Activated CD4-positive, alpha-beta T cell treated with anti-CD3 and anti-CD28 coated beads, Interleukin-2, amount 50 U/mL, for 1 hour (primary cell): ENCODE measurements around the gene NAPSA.
A peak's percentile ranks its signal among the peaks of the same experiment; 100 is the strongest.
"Not testable (repeated sequence)": the region's sequence is repeated elsewhere in the genome, so short reads cannot be mapped to it uniquely, and the experiment has no call there.

Experiments used
- DNase-seq: peaks from one replicate; pipeline ENCODE4 v3.0.0-alpha.2; 2020

NAPSA gene

DNA sequence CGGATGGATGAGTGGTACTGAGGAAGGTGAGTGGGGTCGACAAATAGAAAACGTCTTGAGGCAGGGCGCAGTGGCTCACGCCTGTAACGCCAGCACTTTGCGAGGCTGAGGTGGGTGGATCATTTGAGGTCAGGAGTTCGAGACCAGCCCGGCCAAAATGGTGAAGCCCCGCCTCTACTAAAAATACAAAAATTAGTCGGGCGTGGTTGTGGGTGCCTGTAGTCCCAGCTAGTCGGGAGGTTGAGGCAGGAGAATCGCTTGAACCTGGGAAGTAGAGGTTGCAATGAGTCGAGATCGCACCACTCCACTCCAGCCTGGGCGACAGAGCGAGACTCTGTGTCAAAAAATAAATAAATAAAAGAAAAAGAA is 35.5 kb downstream of the NAPSA start:
- not testable (repeated sequence) for DNase-seq

DNA sequence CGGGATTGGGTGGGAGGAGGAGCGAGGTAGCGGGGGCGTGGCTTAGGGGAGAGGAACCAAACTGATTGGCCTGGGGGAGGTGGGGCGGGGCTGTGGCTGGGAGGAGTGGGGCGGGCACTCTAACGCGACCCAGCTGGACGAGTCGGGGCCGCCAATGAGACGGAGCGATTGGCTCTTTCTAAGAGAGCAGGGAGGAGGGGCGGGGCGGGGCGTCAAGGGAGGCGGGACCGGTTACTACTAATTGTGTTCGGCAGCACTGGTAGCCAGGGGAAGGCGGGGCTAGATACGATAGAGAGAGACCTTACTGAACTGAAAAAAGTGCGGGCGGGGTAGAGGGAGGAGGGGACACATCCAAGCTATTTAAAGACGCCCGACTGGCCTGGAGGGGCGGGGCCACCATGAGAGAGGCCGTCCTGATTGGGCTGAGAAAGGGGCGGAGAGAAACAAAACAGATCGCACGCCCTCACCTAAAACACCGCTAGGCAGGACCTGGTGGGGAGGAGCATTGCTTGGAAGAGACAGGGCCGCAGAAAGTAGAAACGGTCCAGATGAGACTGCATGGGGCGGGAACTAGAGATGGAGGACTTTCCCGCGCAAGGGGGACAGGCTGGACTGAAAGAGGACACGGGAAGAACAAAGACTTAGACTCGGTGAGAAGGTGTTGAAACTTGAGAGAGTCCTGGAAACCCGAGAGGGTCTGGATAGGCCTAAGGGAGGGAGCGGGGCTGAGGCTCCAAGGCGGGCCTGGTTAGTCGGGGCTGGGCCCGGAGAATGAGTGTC is 36.1 kb downstream of the NAPSA start, which contains the start of gene KCNC3:
Gene KCNC3 (minus strand): TSS at position 232 of the 780 bp plus-strand sequence. CDS start 295 bp downstream, outside the sequence.
- DNase-seq = peak; percentile 94

DNA sequence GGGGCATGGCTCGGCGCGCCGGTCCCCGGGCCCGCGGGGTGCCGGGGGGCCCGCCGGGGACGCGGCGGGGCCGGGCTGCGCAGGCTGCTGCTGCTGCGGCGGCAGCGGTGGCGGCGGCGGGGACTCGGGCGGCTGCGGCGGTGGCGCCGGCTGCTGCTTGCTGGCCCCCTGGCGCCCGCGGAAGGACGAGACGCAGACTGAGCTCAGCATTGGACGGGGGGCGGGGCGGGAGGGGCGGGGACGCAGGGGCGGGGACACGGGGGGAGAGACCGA is 36.6 kb downstream of the NAPSA start:
- no peak for DNase-seq

DNA sequence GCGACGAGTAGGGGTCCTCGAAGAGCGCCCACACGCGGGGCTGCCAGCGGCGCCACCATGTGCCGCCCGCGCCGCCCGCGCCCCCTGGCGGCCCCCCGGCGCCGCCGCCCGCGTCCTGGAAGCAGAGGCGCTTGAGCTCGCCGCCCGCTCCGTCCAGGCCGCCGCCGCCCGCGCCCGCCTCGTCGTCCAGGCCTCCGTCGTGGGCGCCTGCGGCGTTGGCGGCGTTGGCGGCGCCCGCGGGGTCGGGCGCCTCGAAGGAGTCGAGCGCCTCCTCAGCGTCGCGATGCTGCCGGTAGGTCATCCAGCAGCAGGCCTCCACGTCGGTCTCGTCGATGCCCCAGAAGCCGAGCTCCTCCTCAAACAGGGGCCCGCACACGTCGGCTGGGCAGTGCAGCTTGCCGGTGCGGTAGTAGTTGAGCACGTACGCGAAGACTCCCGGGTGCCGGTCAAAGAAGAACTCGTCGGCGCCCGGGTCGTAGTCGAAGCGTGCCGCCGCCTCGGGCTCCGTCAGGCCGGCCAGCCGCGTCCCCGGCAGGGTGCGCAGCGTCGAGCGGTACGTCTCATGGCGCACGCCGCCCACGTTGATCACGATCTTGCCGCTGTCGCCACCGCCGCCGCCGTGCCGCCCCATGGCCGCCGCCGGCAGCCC is 37.1 kb downstream of the NAPSA start:
- DNase-seq = no peak

DNA sequence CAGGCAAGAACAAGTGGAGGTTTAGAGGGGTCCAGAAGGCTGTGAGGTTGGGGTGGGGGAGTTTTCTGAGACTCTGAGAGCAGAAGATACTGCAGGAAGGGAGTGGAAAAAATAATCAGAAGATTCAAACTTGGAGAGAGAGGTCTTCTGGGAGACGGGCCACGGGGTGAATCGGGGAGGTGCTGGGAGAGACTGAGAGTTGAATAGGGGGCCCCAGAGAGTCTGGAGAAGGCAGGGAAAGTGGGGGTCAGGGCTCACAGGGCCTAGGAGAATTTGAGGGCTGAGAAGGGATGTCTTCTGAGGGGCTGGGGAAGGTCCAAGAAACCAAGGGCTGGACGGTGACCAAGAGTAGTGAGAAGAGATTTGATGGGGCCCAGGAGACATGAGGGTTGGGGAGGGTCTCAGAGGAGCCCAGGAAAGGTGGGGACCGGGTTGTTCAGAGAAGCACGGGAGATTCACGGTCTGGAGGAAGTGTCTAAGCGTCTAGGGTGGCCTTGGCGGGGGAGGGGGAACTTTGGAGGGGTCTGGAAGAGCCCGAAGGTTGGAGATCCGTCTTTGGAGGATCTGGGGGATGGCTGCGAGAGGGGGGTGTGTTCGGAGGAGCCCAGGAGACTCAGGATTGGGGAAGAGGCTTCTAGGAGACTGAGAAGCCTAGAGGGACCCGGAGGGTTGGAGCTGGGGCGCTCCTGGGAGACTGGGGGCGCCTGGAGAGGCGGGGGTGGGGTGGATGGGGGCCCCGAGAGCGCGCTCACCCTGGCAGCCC is 37.8 kb downstream of the NAPSA start:
- DNase-seq = no peak

DNA sequence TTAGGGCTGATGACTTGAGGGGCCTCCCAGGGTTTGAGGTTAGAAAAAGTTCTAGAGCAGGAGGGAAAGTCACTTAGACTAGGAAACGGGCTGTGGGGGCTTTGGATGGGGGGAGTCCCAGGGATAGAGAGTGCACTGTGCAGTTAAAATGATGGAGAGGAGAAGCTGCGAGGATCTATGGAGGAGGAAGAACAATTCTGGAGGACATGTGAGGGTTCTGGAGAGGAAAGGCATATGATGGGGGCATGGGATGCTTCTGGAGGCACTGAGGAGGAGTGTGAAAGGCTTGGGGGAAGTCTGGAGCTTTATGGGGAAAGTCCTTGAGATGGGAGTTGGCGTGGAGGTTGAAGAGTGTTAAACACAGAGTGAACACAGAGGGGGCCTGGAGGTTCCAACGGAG is 38.4 kb downstream of the NAPSA start:
- no peak for DNase-seq

DNA sequence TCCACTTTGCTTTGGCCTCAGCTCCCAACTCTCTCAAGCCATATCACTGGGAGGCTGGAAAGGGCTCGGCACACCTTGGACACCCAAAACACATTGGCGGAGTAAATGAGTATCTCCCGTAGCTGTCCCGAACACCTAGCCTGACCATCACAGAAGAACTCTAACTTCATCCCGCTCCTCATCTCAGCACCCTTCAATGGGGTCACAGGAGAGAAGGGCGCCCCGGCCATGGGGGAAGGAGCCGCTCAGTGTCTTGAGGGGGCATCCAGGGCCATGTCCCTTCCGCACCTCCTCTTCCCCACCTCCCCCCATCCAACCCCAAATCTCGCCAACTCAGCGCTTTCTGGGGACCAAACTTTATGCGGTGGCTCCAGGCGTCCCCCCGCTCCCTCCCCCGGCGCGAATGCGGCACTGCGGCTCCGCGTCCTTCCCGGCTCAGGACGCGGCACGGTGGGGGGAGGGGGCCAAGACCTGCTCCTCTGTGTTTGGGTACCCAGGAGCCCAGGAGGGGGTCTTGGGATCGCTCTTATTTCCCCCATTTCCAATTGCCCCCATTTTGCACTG is 39.3 kb downstream of the NAPSA start:
- no peak for DNase-seq

DNA sequence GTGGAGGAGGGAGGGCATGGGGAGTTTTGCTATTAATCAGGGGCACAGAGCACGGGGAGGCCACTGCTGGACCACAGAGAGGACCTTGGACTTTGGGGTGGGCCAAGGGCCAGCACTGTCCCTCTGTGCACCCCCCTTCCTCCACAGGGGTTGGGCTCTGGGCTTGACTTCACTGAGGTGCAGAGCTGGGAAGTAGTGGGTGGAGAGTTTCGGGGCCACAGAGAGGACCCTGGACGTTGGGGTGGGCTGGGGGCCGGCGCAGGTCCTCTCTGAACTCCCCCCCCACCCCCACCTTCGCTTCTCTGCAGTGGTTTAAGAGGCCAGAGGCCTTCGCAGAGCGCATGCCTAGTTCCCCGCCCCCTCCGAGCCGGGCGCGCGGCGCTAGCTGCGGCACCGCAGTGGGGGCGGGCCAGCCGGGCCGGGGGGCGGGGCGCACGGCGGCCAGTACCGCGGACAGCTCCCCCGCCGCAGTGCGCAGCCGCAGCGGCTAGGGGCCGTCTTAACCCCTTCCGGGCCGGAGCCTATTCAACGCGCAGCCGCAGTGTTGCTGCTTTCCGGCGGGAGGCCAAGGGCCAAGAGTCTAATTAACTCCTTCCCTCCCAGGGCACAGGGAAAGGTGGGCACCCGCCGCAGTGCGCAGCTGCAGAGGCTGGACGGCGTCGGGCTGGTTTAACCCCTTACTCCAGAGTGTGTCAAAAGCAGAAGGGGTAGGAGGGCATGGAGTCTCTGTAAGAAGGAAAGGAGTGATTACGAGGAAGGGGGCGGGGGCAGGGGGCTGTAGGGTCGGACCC is 39.9 kb downstream of the NAPSA start:
- DNase-seq = peak; percentile 66

DNA sequence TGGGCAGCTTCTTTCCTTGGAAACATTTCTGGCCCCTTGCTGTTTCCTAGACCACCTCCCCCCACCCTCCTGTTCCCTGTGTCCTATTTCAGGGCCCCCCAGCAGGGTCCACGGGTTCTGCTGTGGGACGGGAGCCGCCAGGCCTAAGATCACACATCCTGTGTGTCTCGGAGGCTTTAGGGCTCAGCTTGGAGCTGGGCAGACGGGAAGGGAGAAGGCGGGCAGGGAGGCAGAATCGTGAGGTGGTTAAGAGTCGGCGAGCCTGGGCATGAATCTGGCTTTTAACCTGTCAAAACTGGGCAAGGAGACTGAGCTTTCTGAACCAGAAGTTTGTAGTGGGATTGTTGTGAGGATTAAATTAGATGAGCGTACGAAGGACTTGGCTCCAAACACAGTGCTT is 41.1 kb downstream of the NAPSA start:
- DNase-seq = no peak

DNA sequence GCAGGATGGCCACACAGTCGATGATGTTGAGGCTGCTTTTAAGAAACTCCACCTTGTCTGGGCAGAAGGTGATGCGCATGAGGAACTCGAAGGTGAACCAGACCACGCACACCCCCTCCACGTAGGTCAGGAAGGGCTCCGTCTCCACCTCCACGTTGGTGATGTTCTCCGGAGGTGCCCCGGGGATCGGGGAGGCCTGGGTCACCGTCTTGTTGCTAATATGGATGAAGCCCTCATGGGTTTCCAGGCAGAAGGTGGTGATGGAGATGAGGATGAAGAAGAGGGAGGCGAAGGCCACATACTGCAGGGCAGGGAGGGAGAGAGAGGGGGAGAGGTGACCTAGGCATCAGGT is 41.7 kb downstream of the NAPSA start:
- no peak for DNase-seq

DNA sequence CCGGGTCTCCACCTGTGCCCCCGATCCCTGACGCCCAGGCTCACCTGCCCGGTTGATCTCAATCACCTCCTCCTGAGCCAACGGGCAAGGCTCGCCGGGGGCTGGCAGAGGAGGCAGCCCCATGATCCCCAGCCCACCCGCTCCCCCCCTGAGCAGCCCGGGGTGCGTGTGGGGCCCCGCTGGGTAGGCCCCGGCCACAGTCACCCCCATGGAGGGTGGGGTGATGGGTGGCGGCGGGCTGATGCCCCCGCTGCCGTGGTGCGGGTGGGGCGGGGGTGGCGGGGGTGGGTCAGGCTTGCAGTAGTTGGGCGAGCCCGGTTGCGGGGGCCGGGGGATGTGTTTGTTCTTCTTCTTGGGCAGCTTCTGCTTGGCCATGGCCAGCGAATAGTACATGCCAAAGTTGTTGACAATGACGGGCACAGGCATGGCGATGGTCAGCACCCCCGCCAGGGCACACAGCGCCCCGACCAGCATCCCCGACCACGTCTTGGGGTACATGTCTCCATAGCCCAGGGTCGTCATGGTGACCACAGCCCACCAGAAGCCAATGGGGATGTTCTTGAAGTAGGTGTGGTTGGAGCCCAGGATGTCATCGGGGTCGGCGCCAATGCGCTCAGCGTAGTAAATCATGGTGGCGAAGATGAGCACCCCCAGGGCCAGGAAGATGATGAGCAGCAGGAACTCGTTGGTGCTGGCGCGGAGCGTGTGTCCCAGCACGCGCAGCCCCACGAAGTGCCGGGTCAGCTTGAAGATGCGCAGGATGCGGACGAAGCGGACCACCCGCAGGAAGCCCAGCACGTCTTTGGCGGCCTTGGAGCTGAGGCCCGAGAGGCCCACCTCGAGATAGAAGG is 42.3 kb downstream of the NAPSA start:
- DNase-seq = no peak

DNA sequence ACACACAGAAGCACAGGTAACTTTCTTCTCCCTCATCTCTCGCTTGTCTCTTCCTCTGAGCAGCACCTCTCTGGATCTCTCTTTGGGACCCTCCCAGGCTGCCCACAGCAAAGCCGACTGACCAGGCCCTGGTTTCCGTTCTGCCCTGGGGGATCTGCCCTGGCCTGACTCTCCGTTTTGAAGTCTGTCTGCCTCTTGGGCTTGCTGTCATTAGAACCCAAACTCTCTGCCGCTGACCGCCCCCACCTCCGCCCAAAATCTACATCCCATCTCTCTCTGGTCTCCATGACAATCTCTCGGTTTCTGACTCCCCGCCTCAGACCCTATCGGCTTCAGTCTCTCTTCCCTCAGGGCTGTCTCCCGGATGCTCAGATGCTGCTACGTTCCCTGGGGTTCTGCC is 43.2 kb downstream of the NAPSA start:
- no peak for DNase-seq

DNA sequence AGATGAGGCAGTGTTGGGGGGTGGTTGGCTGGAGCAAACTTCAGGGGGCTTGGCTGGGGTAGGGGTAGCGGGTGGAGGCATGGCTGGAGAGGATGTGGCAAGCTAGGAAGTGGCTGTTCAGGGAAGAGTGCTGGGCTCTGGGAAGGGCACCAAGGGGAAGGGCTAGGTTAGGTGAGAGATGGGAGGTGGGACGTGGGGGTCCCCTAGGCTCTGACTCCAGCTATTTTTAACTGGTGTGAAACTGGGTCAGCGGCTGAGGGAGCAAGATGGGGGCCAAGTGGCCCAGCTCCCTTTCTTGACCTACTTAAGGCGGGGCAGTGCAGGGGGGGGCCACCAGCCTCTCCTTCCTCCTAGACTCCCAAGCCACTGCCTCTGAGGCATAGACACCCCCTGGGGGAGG is 43.6 kb downstream of the NAPSA start:
- no peak for DNase-seq

DNA sequence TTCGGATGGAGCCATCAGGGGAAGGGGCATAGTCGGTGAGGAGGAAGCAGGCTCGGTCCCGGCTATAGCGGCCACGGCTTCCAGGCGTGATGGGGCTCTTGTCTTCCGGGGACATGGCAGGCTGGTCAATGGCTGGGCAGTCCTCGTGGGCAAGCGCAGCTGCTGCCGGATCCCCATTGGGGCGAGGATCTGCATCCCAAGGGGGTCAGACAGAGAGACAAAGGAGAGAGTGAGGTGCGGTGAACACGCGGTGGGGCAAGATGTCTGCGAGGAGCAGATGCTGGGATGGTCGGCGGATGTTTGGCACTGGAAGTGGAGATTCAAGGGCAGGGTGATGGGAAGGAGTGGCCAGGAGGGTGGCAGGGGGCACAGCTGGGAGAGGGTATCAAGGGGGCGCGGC is 44.8 kb downstream of the NAPSA start:
- no peak for DNase-seq

DNA sequence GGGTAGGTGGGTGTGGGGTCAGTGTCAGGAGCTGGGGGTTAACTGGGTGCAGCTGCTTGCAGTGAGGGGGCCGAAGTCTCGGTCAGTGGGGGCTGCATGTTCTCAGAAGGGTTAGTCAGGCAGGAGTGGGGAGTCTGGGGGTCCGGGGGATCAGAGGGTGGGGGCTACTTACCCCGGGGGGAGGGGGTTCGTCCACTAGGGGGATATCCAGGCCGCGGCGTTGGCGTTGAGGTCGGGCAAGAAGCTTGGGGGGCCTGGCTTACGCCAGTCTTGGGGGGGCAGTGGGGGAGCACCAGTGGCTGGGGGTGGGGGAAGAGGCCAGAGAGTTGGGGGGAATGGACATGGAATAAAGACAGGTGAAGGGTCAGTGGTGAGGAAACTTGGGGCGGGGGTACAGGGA is 45.4 kb downstream of the NAPSA start:
- DNase-seq = no peak

DNA sequence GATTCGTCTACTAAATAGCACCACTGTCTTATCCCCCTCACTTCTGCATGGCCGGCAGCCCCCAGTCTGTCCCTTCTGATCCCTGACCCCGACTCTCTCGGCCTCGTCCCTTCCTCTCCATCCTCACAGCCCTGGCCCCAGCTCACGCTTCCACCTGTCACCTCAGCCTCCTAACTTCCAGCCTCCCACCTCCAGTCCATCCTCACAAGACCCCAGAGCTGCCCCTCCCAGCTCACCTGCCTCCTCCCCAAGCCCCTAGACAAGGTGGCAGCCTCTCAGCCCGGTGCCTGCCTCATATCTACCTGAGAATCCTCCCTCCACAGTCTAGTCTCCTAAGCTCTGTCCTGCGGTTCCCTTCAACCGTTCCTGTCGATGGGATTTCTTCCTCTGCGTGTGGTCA is 46.3 kb downstream of the NAPSA start:
- no peak for DNase-seq

DNA sequence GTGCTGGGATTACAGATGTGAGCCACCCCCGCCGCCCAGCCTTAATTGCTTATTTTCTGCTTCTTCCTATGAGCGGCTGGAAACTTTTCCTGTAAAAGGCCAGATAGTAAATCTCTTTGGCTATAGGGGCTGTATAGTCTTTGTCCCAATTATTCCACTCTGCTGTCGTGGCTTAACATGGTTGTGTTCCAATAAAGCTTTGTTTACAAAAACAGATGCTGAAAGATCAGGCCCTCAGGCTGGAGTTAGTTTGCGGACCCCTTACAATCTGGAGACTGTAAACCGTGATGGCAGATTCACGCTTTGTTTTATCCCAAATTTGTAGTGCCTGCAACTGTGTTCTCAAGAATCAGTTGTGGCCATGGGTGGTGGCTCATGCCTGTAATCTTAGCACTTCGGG is 47.0 kb downstream of the NAPSA start:
- DNase-seq = no peak

DNA sequence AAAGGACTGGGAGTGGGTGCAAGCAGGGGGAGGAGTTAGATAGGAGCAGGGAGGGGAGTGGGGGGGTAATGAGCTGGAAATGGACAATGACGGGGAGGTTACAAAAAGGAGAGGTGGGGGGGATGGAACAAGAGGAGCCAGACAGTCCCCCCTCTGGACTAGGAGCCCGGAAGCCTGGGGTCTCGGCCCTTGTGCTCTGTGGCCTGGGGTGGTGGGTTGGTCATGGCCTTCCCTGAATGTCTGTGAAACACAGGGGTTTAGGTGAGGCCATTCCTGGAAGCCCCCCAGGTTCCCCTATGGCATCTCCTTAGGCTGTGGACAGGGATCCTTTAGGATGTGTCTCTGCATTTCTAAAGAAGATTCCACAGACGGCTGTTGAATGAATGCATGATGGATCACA is 48.3 kb downstream of the NAPSA start:
- no peak for DNase-seq

DNA sequence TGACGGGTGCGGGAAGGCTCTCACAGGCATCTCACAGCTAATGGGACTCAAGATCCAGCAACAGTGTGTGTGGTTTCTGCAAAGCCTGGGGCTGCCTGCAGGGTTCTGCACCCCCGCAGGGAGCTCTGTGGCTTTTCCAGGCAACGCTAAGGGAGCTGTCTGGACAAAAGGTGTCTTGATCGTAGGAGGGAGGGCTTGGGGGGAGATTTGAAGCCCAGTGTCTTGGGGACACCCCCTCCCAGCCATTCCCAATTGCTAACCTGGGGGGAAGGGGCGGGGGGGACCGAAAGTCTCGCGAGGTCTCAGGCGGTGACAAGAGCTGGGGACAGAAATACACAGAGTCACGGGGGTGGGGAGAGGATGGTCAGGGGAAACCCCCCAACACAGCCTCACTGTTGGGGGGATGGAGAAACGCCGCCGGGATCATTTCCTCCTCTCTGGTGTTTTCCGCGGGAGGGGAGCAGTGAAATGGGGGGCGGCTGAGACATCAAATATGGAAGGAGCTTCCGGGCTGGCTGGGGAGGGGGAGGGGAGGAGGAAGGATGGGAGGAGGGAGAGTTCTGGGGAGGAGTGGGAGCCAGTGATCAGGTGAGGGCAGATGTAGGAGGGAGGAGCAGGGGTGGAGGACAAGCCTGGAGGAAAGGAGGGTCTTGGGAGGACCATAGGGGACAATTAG is 49.5 kb downstream of the NAPSA start:
- DNase-seq = no peak

DNA sequence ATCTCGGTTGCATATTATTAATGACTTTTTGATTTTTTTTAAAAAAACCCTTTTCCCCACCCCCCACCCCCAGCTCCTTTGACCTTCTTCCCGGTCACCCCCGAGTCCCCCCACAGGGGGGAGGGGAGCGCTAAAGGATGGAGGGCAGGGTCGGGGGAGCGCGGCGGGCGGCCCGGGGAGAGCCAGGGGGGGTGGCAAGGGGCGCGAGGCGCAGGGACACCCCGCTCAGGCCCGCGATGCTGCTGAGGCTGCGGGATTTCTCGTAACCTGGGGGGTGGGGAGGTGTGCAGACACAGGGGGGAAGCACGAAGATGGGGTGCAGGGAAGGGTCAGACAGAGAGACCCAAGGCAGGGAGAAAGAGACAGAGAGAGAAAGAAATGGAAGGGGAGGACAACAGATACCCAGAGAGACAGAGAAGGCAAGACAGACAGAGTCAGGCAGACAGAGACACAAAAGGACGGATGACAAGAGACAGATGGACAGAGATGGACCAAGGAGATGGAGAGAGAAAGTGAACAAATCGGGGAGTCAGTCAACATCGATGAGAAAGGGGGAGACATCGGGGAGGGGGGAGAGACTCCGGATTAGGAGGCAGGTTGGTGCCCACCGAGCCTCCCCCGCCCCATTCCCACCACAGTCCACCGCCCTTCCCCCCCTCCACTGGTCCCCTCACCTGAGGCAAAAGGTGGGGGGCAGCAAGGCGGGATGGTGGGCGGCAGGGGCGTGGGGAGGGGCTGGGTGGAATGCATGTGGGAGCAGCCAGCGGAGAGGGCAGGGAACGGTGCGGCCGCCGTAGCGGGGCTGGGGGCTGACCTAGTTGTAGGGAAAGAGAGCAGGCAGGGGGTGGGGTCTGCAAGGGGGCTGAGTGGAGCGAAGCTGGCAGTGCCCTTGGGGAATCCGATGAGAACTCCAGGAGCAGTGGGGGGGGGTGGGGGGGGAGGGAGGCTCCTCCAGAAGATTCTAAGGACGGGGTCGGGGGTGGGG is 50.4 kb downstream of the NAPSA start:
- DNase-seq = no peak
